Measurements from ENCODE around the gene ZNF578.
"Not testable (repeated sequence)": the region's sequence is repeated elsewhere in the genome, so short reads cannot be mapped to it uniquely, and the experiment has no call there.

Gene ZNF578

GRCh38 chr19:52507266-52507665 is 53.9 kb downstream of the ZNF578 start:
- no peak for DNase-seq (ENCODE audit: low read depth in 2 of 2, low spot score in 1 of 2)

GRCh38 chr19:52516191-52516590 is 62.8 kb downstream of the ZNF578 start:
- DNase-seq (ENCODE audit: low read depth in 2 of 2, low spot score in 1 of 2), result no peak

- no peak for DNase-seq (ENCODE audit: low read depth in 2 of 2, low spot score in 1 of 2)
These were observed 65.3 kb downstream of the ZNF578 start for GRCh38 chr19:52518646-52519045.

- DNase-seq (ENCODE audit: low read depth in 2 of 2, low spot score in 1 of 2), result not testable (repeated sequence)
These were observed 65.8 kb downstream of the ZNF578 start for GRCh38 chr19:52519175-52519574.

GRCh38 chr19:52520013-52520412 is 66.7 kb downstream of the ZNF578 start:
- no peak for DNase-seq (ENCODE audit: low read depth in 2 of 2, low spot score in 1 of 2)

GRCh38 chr19:52522551-52522950 is 69.2 kb downstream of the ZNF578 start:
- DNase-seq (ENCODE audit: low read depth in 2 of 2, low spot score in 1 of 2), result no peak

GRCh38 chr19:52524086-52524485 is 70.7 kb downstream of the ZNF578 start:
- no peak for DNase-seq (ENCODE audit: low read depth in 2 of 2, low spot score in 1 of 2)

- DNase-seq (ENCODE audit: low read depth in 2 of 2, low spot score in 1 of 2), result peak; percentile 97
These were observed 74.0 kb downstream of the ZNF578 start, which contains the start of gene ZNF808 for GRCh38 chr19:52527134-52527955. ZNF808 (plus strand) TSS chr19:52527668; CDS start chr19:52543285, 15,617 bp downstream.

GRCh38 chr19:52527956-52528351 is 74.6 kb downstream of the ZNF578 start:
- no peak for DNase-seq (ENCODE audit: low read depth in 2 of 2, low spot score in 1 of 2)

- DNase-seq (ENCODE audit: low read depth in 2 of 2, low spot score in 1 of 2), result no peak
These were observed 79.1 kb downstream of the ZNF578 start for GRCh38 chr19:52532480-52532879.

GRCh38 chr19:52533901-52534300 is 80.5 kb downstream of the ZNF578 start:
- no peak for DNase-seq (ENCODE audit: low read depth in 2 of 2, low spot score in 1 of 2)

- not testable (repeated sequence) for DNase-seq (ENCODE audit: low read depth in 2 of 2, low spot score in 1 of 2)
These were observed 82.0 kb downstream of the ZNF578 start for GRCh38 chr19:52535385-52535770.

GRCh38 chr19:52535771-52536447 is 82.6 kb downstream of the ZNF578 start:
- peak; percentile 85 to 86 for DNase-seq (ENCODE audit: low read depth in 2 of 2, low spot score in 1 of 2)

GRCh38 chr19:52536448-52536800 is 83.1 kb downstream of the ZNF578 start:
- no peak for DNase-seq (ENCODE audit: low read depth in 2 of 2, low spot score in 1 of 2)

GRCh38 chr19:52538815-52539214 is 85.5 kb downstream of the ZNF578 start:
- DNase-seq (ENCODE audit: low read depth in 2 of 2, low spot score in 1 of 2), result not testable (repeated sequence)

- not testable (repeated sequence) for DNase-seq (ENCODE audit: low read depth in 2 of 2, low spot score in 1 of 2)
These were observed 87.8 kb downstream of the ZNF578 start for GRCh38 chr19:52541176-52541575.

GRCh38 chr19:52541608-52542007 is 88.3 kb downstream of the ZNF578 start:
- DNase-seq (ENCODE audit: low read depth in 2 of 2, low spot score in 1 of 2), result no peak

- DNase-seq (ENCODE audit: low read depth in 2 of 2, low spot score in 1 of 2), result not testable (repeated sequence)
These were observed 89.2 kb downstream of the ZNF578 start for GRCh38 chr19:52542541-52542940.

GRCh38 chr19:52542984-52543664 is 89.8 kb downstream of the ZNF578 start:
- no peak for DNase-seq (ENCODE audit: low read depth in 2 of 2, low spot score in 1 of 2)

- DNase-seq (ENCODE audit: low read depth in 2 of 2, low spot score in 1 of 2), result no peak
These were observed 101.0 kb downstream of the ZNF578 start for GRCh38 chr19:52554216-52554971.

Data from stimulated activated CD8-positive, alpha-beta memory T cell treated with anti-CD3 and anti-CD28 coated beads, Interleukin-4, amount 100 ng/mL, for 1 hour (primary cell).